Stimulated activated CD8-positive, alpha-beta memory T cell treated with anti-CD3 and anti-CD28 coated beads, Interleukin-7, amount 100 ng/mL, for 1 hour (primary cell): ENCODE results near the gene TOM1L1.

Experiments
- DNase-seq, 2 donors: peaks; one replicate each; pipeline ENCODE4 v3.0.0-alpha.2; 2020; ENCODE audit warnings: low read depth in 2 of 2

The TOM1L1 gene

DNA sequence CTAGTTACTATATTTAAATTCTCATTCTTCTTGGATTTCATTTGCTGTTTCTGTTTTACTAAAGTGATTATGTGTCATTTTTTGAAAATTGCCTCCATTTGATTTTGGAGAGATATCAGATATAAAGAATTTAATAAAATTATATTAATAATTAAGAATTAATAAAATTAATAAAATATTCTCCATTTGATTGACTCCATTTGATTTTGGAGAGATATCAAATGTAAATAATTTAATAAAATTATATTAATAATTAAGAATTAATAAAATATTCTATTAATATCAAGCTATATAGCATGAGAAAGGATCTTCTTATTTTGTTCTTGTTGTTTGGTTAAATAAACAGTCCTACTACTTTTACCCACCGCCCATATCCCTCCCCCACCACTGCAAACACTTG lies 90.9 kb downstream of the TOM1L1 start:
- DNase-seq, result no peak

DNA sequence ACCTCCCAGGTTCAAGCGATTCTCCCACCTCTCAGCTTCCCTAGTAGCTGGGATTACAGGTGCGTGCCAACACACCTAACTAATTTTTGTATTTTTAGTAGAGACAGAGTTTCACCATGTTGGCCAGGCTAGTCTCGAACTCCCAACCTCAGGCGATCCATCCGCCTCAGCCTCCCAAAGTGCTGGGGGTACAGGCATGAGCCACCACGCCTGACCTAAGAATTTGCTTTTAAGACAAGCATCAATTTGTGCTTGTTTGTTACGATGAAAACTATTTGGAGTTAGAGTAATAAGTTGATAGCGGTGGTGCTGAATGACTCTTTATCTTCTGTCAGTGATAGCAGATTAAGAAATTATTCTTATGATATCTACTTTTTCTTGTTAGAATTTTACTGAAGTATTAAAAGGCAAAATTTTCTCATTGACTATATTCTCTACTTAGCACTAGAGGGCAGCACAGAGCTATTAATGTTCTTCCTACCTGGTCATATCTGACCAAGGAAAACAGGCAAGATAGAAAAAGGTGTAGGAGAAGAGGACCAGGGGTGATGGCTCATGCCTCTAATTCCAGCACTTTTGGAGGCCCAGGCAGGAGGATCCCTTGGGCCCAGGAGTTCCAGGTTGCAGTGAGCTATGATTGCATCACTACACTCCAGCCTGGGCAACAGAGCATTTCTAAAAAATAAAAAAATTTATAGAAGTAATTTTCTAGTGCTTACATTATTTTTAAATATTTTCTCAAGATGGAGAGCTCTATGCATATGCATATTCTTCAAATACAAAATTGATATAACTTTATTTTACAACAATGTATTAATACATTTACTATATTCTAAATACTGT lies 92.4 kb downstream of the TOM1L1 start:
- no peak for DNase-seq

DNA sequence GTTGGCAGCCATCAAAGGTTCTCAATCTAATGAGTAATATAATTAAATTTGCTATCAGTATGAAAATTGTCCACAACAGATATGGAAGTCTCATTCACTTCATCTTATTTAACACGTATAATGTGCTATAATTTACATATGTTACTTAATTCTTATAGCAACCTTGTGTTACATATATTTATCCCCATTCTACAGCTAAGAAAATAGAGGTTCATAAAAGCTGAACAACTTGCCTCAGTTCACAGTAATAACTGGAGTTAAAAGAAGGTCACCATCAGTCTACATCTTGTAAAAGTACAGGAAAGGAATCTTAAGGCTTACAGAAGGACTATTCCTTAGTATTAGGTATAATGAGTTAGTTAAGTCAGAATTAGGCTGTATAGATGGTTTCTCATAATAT lies 95.8 kb downstream of the TOM1L1 start:
- no peak for DNase-seq

DNA sequence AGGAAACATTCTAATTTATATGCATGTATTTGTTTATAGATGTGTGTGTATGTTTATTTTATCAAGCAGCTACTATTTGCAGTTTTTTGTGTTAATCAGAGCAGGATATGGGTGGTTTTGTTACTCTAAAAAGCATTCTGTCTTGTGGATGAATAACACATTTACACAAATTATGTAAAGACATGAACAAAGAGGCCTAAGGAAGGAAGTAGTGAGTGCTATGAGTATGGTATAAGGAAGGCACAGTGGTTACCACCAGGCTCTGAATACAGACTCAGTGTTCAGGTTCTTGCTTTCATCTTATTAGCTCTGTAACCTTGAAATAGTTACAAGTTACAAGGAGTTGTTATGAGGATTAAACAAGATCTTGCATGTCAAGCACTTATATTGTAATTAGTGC lies 101.8 kb downstream of the TOM1L1 start:
- DNase-seq, result no peak

DNA sequence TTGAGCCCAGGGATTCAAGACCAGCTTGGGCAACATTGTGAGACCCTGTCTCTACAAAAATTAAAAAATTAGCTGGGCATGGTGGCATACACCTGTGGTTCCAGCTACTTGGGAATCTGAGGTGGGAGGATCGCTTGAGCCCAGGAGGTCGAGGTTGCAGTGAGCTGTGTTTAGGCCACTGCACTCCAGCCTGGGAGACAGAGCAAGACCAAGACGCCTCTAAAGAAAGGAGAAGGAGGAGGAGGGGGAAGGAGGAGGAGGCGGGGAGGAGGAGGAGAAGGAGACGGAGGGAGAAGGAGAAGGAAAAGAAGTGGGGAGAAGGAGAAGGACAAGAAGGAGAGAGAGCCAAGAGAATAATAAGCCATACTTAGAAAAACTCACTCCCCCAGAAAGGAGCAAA lies 103.8 kb downstream of the TOM1L1 start:
- no peak for DNase-seq

DNA sequence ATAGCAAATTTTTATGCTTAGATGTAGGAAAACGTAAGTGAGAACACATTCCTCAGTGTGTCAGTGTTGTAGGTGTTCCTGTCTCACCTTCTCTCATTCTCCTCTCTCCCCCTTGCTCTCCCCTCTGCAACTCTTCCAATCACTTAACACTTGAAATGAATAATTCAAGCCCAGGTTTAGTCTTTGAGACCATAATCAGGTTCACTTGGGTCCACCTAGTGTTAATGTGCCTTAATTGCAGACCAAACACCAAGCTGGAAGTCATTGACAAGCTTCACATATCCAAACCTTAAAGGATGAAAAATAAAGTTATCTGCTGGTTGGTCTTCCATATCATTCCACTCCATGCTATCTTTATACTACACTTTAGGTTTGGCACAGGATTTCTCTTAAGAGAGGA lies 104.9 kb downstream of the TOM1L1 start:
- no peak for DNase-seq
